Ureter (tissue), 1 donor: Measurements from ENCODE around the gene TP53I3. TPM values are rescaled to one million over a fixed set of nuclear protein-coding genes. Genes with fewer than 3 reads are reported as not detected.
"Not testable (repeated sequence)": the region's sequence is repeated elsewhere in the genome, so short reads cannot be mapped to it uniquely, and the experiment has no call there.

Source experiments
- DNase-seq: peaks from one replicate; pipeline ENCODE4 v3.0.0-alpha.2; 2020; ENCODE audit warnings: low spot score
- total RNA-seq: library from RNA; stranded (reverse); gene quantifications from one replicate; pipeline ENCODE4 v1.2.4, GENCODE V29; 2023
- donor health status: DM: yes; HTN: yes; CAD: no.

The TP53I3 gene
- total RNA-seq, 1 donor from 2014 or later: 30.5 TPM

- DNase-seq: no peak
These were observed 30.1 kb downstream of the TP53I3 start for GRCh38 chr2:24054366-24055010.

- DNase-seq: no peak
These were observed 31.7 kb downstream of the TP53I3 start for GRCh38 chr2:24052951-24053350.

GRCh38 chr2:24051833-24052232 is 32.8 kb downstream of the TP53I3 start:
- DNase-seq: no peak

- no peak for DNase-seq
These were observed 34.3 kb downstream of the TP53I3 start for GRCh38 chr2:24050041-24050979.

DNA sequence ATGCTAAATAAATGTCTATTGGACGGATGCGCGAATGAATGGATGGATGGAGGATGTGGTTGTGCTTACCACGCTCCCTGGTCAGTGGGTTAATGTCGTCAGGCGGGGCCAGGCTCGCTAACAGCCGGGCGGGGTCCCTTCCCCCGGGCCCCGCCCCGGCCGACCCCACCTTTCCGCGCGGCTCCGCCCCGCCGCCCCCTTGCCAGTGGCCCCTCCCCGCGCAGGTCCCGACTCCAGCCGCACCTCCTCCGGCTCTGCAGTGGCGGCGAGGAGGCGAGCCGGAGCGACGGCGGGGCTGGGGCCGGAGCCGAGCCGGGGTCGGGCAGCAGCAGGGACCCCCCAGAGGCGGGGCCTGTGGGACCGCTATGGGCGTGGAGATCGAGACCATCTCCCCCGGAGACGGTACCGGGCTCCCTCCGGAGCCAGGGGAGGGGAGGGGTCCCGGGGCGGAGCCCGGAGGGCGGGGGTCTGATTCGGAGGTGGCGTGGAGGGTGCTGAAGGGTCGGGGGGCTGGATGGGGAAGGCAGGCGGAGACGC is 35.1 kb downstream of the TP53I3 start, which contains the start of gene FKBP1B:
TSS of gene FKBP1B (plus strand) at position 257 of the 537 bp plus-strand sequence. CDS start at position 366, 109 bp downstream.
- peak; percentile 58 for DNase-seq

DNA sequence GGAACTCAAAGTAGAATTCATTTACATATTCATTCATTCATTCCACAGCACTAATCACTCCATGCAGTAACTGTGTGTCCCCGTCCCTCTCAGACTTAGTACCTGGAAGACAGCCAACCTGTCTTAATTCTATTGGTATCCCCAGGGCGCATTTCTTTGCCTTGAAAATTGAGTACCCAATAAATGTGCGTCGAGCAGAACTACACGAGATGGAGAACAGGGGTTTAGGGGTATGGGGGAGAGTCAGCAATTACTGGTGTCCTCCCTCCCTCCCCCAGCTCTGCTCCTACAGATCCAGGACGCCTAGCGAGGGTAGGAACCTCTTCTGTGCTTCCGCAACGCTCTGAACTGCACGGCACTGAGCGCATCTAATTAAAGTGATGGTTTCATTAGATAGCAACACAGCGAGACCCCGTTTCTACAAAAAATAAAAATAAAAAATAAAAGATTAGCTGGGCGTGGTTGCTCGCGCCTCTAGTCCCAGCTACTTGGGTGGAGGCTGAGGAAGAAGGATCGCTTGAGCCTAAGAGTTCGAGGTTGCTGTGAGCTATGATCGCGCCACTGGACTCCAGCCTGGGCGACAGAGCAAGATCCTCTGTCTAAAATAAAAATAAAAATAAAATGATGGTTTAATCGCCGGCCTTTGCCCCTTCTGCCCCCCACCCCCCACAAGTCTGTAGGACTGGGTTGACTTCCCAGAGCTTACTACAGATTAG is 35.7 kb downstream of the TP53I3 start:
- no peak for DNase-seq

DNA sequence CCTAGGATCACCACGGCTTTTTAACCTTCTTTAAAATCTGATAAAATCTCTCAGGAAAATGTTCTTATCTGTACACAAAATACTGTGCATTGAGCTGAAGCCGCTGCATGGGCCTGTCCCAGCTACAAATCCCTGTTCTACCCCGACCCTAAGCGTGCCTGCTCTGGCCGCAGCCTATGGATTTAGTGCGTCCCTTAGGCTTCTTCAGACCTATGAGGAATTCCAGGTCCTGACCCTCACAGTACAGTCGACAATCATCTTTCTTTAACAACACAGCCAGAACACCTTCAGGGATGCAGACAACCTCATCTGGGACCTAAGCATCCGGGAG is 37.0 kb downstream of the TP53I3 start:
- no peak for DNase-seq

GRCh38 chr2:24046930-24047702 is 37.5 kb downstream of the TP53I3 start, which contains the start of gene WDCP:
TSS of gene WDCP (minus strand) at chr2:24047391. CDS start at chr2:24039494, 7,897 bp downstream.
- peak; percentile 96 for DNase-seq

DNA sequence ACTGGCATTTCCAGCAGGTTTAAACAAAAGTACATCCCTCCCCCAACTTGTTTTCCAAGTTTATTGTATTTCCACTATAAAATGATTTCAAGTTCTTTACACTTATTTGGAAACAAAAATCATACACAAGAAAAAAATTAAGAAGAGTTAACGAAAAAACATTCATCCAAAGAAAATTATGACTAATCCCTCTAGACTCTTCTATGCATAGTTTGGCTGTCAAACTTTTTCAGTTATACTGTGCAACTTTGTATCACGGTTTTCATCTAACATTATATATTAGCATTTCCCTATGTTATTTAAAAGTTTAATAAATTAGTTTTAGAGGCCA is 38.1 kb downstream of the TP53I3 start:
- no peak for DNase-seq

DNA sequence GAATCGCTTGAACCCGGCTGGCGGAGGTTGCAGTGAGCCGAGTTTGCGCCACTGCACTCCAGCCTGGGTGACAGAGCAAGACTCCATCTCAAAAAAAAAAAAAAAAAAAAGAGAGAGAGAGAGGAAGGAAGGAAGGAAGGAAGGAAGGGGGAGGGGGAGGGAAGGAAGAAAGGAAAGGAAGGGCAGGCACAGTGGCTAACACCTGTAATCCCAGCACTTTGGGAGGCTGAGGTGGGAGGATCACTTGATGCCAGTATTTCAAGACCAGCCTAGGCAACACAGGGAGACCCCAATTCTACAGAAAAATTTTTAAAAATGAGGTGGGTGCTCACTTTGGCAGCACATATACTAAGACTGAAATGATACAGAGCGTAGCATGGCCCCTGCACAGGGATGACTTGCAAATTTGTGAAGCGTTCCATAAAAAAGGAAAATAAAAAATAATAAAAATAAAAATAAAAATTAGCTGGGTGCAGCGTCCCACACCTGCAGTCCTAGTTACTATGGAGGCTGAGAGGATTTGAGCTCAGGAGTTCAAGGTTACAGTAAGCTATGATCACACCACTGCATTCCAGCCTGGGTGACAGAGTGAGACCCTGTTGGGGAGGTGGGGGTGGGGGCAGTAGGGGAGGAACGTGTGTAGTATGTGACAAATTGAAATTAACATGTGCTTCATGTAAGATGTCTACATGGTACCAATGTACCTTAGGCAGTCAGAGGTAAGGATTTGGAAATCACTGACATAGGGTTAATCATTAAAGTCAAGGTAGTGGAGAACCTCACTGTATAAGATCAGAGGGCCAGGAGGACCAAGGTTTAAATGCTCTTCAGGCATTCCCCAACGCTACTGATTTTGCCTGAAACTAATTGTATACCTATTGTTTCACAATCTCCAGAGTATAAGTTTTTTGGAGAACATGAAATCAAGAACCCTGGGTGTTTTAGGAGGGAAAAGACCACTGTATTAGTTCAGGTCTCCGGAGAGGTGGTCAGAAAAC is 38.8 kb downstream of the TP53I3 start:
- no peak for DNase-seq

DNA sequence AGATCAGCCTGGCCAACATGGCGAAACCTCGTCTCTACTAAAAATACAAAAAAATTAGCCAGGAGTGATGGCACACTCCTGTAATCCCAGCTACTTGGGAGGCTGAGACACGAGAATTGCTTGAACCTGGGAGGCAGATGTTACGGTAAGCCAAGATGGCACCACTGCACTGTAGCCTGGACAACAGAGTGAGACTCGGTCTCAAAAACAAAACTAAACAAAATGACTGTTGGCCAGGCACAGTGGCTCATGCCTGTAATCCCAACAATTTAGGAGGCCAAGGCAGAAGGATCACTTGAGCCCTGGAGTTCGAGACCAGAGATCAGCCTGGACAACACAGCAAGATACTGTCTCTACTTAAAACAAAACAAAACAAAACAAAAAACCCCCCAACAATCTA is 41.5 kb downstream of the TP53I3 start:
- not testable (repeated sequence) for DNase-seq

GRCh38 chr2:24040511-24040910 is 44.1 kb downstream of the TP53I3 start:
- no peak for DNase-seq

GRCh38 chr2:24038786-24039499 is 45.7 kb downstream of the TP53I3 start:
- no peak for DNase-seq

Other genes with a start within 250 kb of the TP53I3 start
- 48.4 TPM for gene ATAD2B, start 157.7 kb downstream of the TP53I3 start, total RNA-seq
- gene UBXN2A, start 144.4 kb downstream of the TP53I3 start, total RNA-seq: 17.0 TPM
- gene MFSD2B, start 74.7 kb downstream of the TP53I3 start, total RNA-seq: 1.8 TPM
- 13.6 TPM for gene WDCP, start 37.4 kb downstream of the TP53I3 start, total RNA-seq
- gene FKBP1B, start 35.1 kb downstream of the TP53I3 start, total RNA-seq: 4.1 TPM
- gene SF3B6, start 8.5 kb downstream of the TP53I3 start, total RNA-seq: 70.5 TPM
- 1.2 TPM for gene PFN4, start 38.5 kb upstream of the TP53I3 start, total RNA-seq
- 47.8 TPM for gene FAM228B, start 38.6 kb upstream of the TP53I3 start, total RNA-seq
- 1.2 TPM for gene FAM228A, start 90.2 kb upstream of the TP53I3 start, total RNA-seq